Body of pancreas (tissue), 4 donors: ENCODE measurements around the gene RBM48.

ENCODE experiments used
- POLR2A ChIP-seq, 3 donors: fragments of 450-650 bp; IDR thresholded peaks; one replicate each; pipeline ENCODE4 v1.6.1; 2016; ENCODE audit warnings: antibody characterized with exemption in 3 of 3, mild to moderate bottlenecking in 2 of 3
- TF ChIP-seq, protein P1 (sequence below), 7 experiments: fragments of 450-650 bp in 4 of 7; fragments of 200-600 bp in 3 of 7; sonication (generic) in 3 of 7; IDR thresholded peaks; one replicate each; pipeline ENCODE4 v1.5.1; 2016 to 2019; ENCODE audit warnings: antibody characterized with exemption in 7 of 7

DNA sequence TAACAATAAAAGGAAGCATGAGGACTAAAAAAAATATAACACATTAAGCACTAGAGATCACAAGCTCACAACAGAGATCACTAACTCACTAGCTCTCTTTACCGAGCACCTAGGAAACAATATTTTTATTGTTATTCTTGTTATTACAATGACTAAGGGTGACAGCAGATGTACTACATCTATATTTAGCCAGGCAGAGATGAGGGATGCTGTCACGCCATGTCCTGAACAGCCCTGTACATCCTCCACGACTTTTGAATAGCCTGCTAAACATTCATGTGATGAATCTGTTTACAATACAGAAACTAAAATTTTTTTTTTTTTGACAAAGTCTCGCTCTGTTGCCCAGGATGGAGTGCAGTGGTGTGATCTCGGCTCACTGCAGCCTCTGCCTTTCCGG, 38.9 kb downstream of the RBM48 start:
- TF ChIP-seq, protein P1, sequence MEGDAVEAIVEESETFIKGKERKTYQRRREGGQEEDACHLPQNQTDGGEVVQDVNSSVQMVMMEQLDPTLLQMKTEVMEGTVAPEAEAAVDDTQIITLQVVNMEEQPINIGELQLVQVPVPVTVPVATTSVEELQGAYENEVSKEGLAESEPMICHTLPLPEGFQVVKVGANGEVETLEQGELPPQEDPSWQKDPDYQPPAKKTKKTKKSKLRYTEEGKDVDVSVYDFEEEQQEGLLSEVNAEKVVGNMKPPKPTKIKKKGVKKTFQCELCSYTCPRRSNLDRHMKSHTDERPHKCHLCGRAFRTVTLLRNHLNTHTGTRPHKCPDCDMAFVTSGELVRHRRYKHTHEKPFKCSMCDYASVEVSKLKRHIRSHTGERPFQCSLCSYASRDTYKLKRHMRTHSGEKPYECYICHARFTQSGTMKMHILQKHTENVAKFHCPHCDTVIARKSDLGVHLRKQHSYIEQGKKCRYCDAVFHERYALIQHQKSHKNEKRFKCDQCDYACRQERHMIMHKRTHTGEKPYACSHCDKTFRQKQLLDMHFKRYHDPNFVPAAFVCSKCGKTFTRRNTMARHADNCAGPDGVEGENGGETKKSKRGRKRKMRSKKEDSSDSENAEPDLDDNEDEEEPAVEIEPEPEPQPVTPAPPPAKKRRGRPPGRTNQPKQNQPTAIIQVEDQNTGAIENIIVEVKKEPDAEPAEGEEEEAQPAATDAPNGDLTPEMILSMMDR (IDR thresholded peaks at IDR 0.05) = no peak
- TF ChIP-seq POLR2A (IDR thresholded peaks at IDR 0.05) = no peak
